H9 (cell line): Measurements from ENCODE around the gene ARSJ. TPM values are rescaled to one million over a fixed set of nuclear protein-coding genes. Genes with fewer than 3 reads are reported as not detected.

Experiments used
- DNase-seq: peaks from one replicate; pipeline ENCODE4 v3.0.0-alpha.2; 2017
- H2AFZ ChIP-seq: one replicate; pipeline ENCODE4 v1.6.1; 2013; ENCODE audit warnings: mild to moderate bottlenecking, low read length, control low read depth, moderate library complexity
- H2AK5ac ChIP-seq: 2 replicates; pipeline ENCODE4 v1.6.1; 2013; ENCODE audit warnings: low read length, control low read depth, mixed read lengths; ENCODE audit not compliant: insufficient read length
- H2BK120ac ChIP-seq: one replicate; pipeline ENCODE4 v1.6.1; 2013; ENCODE audit warnings: low read depth, mild to moderate bottlenecking, low read length, control low read depth, inconsistent platforms; ENCODE audit not compliant: poor library complexity, severe bottlenecking
- H2BK12ac ChIP-seq: 2 replicates; pipeline ENCODE4 v1.6.1; 2013; ENCODE audit warnings: low read length, control low read depth, mixed read lengths, low read depth; ENCODE audit not compliant: insufficient read length
- H2BK15ac ChIP-seq: 2 replicates; pipeline ENCODE4 v1.6.1; 2013; ENCODE audit warnings: low read depth, low read length, control low read depth
- H2BK20ac ChIP-seq: one replicate; pipeline ENCODE4 v1.6.1; 2013; ENCODE audit warnings: low read depth, mild to moderate bottlenecking, low read length, control low read depth, inconsistent platforms; ENCODE audit not compliant: poor library complexity, severe bottlenecking
- H2BK5ac ChIP-seq: 2 replicates; pipeline ENCODE4 v1.6.1; 2013; ENCODE audit warnings: low read length, control low read depth, mixed read lengths; ENCODE audit not compliant: insufficient read length
- H3K14ac ChIP-seq: 2 replicates; pipeline ENCODE4 v1.6.1; 2013; ENCODE audit warnings: low read length, control low read depth; ENCODE audit not compliant: insufficient read depth
- H3K18ac ChIP-seq: 2 replicates; pipeline ENCODE4 v1.6.1; 2013; ENCODE audit warnings: low read depth, mild to moderate bottlenecking, mixed read lengths, low read length, control low read depth; ENCODE audit not compliant: insufficient read length
- H3K23ac ChIP-seq: 2 replicates; pipeline ENCODE4 v1.6.1; 2013; ENCODE audit warnings: low read length, control low read depth, mixed read lengths, low read depth; ENCODE audit not compliant: insufficient read length
- H3K23me2 ChIP-seq: 2 replicates; pipeline ENCODE4 v1.6.1; 2013; ENCODE audit warnings: low read depth, mild to moderate bottlenecking, mixed read lengths, low read length, control low read depth; ENCODE audit not compliant: insufficient read length, poor library complexity, severe bottlenecking
- H3K27ac ChIP-seq: 2 replicates; pipeline ENCODE4 v1.5.1; 2013; ENCODE audit warnings: low read length, control low read depth, mixed read lengths, low read depth; ENCODE audit not compliant: insufficient read length
- H3K27me3 ChIP-seq: 2 replicates; pipeline ENCODE4 v1.6.1; 2013; ENCODE audit warnings: low read length, control low read depth, inconsistent platforms; ENCODE audit not compliant: insufficient read depth
- H3K4ac ChIP-seq: 2 replicates; pipeline ENCODE4 v1.6.1; 2013; ENCODE audit warnings: low read depth, mild to moderate bottlenecking, control low read depth, inconsistent platforms, low read length, moderate library complexity
- H3K4me1 ChIP-seq: 2 replicates; pipeline ENCODE4 v1.6.1; 2013; ENCODE audit warnings: low read length, control low read depth, inconsistent platforms; ENCODE audit not compliant: insufficient read depth
- H3K4me2 ChIP-seq: 2 replicates; pipeline ENCODE4 v1.6.1; 2013; ENCODE audit warnings: low read length, control low read depth, mixed read lengths; ENCODE audit not compliant: insufficient read length, insufficient read depth
- H3K56ac ChIP-seq: 2 replicates; pipeline ENCODE4 v1.6.1; 2013; ENCODE audit warnings: low read depth, mild to moderate bottlenecking, mixed read lengths, low read length, control low read depth; ENCODE audit not compliant: insufficient read length
- H3K79me1 ChIP-seq: 2 replicates; pipeline ENCODE4 v1.6.1; 2013; ENCODE audit warnings: low read depth, mild to moderate bottlenecking, moderate library complexity, low read length, control low read depth, inconsistent platforms; ENCODE audit not compliant: insufficient read depth, poor library complexity, severe bottlenecking
- H3K79me2 ChIP-seq: 2 replicates; pipeline ENCODE4 v1.6.1; 2013; ENCODE audit warnings: low read length, control low read depth, inconsistent platforms; ENCODE audit not compliant: insufficient read depth
- H3K9ac ChIP-seq: 2 replicates; pipeline ENCODE4 v1.6.1; 2013; ENCODE audit warnings: low read length, control low read depth, mixed read lengths; ENCODE audit not compliant: insufficient read length; ENCODE audit errors: extremely low read depth
- H3K9me3 ChIP-seq: one replicate; pipeline ENCODE4 v1.6.1; 2013; ENCODE audit warnings: low read depth, low read length, inconsistent platforms; ENCODE audit not compliant: control insufficient read depth
- H3T11ph ChIP-seq: one replicate; pipeline ENCODE4 v1.6.1; 2013; ENCODE audit warnings: mild to moderate bottlenecking, low read length, control low read depth, inconsistent platforms
- H4K20me1 ChIP-seq: one replicate; pipeline ENCODE4 v1.6.1; 2013; ENCODE audit not compliant: control insufficient read depth, insufficient read length, insufficient read depth
- H4K5ac ChIP-seq: 2 replicates; pipeline ENCODE4 v1.6.1; 2013; ENCODE audit warnings: low read depth, mild to moderate bottlenecking, mixed read lengths, low read length, control low read depth; ENCODE audit not compliant: insufficient read length
- H4K8ac ChIP-seq: replicated peaks from 2 replicates; pipeline ENCODE4 v1.6.1; 2013; ENCODE audit warnings: low read length, control low read depth, mixed read lengths, low read depth; ENCODE audit not compliant: insufficient read length
- H4K91ac ChIP-seq: 2 replicates; pipeline ENCODE4 v1.6.1; 2013; ENCODE audit warnings: low read depth, mild to moderate bottlenecking, moderate library complexity, mixed read lengths, low read length, control low read depth; ENCODE audit not compliant: insufficient read length
- H3K27ac Mint-ChIP-seq, 3 experiments: 2 replicates in 2 of 3; 3 replicates in 1 of 3; pipeline ENCODE4 v1.8.0; 2020 to 2021; ENCODE audit warnings: mixed read lengths in 3 of 3, mild to moderate bottlenecking in 1 of 3, moderate library complexity in 1 of 3
- H3K27me3 Mint-ChIP-seq: 2 replicates; pipeline ENCODE4 v1.8.0; 2021; ENCODE audit warnings: low read depth, mild to moderate bottlenecking, moderate library complexity, mixed read lengths
- H3K36me3 Mint-ChIP-seq, 3 experiments: 2 replicates in 2 of 3; 3 replicates in 1 of 3; pipeline ENCODE4 v1.8.0; 2020 to 2021; ENCODE audit warnings: low read depth in 3 of 3, mixed read lengths in 3 of 3; ENCODE audit not compliant: insufficient read depth in 1 of 3
- H3K4me1 Mint-ChIP-seq, 2 experiments: 2 replicates each; pipeline ENCODE4 v1.8.0; 2020; ENCODE audit warnings: mixed read lengths in 2 of 2
- H3K4me3 Mint-ChIP-seq, 2 experiments: 2 replicates in 1 of 2; 3 replicates in 1 of 2; pipeline ENCODE4 v1.8.0; 2020 to 2021; ENCODE audit warnings: mild to moderate bottlenecking in 2 of 2, mixed read lengths in 2 of 2, moderate library complexity in 1 of 2
- H3K9me3 Mint-ChIP-seq, 2 experiments: 2 replicates in 1 of 2; 3 replicates in 1 of 2; pipeline ENCODE4 v1.8.0; 2020; ENCODE audit warnings: mild to moderate bottlenecking in 2 of 2, mixed read lengths in 2 of 2, moderate library complexity in 1 of 2
- WGBS: extraction: QIAGEN DNeasy Blood & Tissue Kit; methylation state at CpG from one replicate; pipeline ENCODE4 v1.1.7; 2013; ENCODE audit warnings: missing lambda C conversion rate, low lambda C conversion rate, mixed read lengths; ENCODE audit not compliant: insufficient read length; ENCODE audit errors: extremely low coverage; 5-methylcytosine and 5-hydroxymethylcytosine counted together
- total RNA-seq: library from RNA; stranded (reverse); gene quantifications from 2 replicates; pipeline ENCODE4 v1.2.1, GENCODE V29; 2021
- TF ChIP-seq, protein P1 (sequence below): fragments of 200-600 bp; sonication (generic); conservative IDR thresholded peaks from 3 replicates; pipeline ENCODE4 v1.8.0; 2021; ENCODE audit warnings: antibody characterized with exemption, mild to moderate bottlenecking

The ARSJ gene
- total RNA-seq, 1 experiment from 2014 or later: 1.1 TPM

DNA sequence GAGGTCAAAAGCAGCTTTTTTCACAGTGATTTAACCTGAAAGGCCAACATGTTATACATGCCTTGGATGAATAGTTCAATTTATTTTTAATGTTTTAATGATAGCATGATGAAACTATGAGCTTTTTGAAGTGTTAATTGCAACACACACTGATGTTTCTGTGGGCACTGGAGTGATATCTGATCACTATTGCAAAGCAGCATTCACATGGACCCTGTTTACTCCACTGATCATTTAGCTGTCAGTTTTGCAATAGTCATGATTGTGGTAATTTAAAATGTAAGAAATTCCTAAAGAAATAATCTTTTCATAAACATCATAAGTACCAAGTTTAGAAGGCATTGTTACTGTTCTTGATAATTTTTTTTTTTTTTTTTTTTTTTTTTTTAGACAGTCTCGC lies 74.1 kb downstream of the ARSJ start:
- Histone ChIP-seq H3K23ac (no peak overlapping the region), H3K18ac (no peak overlapping the region), H4K91ac (no peak overlapping the region), H2AK5ac (no peak overlapping the region), H3K9me3 (no peaks in the 10 kb centered on the region), H2BK12ac (no peak overlapping the region), H3K23me2 (no peaks in the 10 kb centered on the region), H4K20me1 (no peaks in the 10 kb centered on the region), H3K4ac (no peak overlapping the region), H3K79me2 (no peaks in the 10 kb centered on the region), H3K14ac (no peak overlapping the region), H3K56ac (no peak overlapping the region), H3K79me1 (no peaks in the 10 kb centered on the region), H3K9ac (no peak overlapping the region), H4K5ac (no peak overlapping the region), H2BK5ac (no peak overlapping the region), H3K27ac (no peak overlapping the region), H4K8ac (no peak overlapping the region), H2BK20ac (no peak overlapping the region), H2AFZ (no peak overlapping the region), H3K27me3 (no peaks in the 10 kb centered on the region), H3K4me2 (no peak overlapping the region), H2BK120ac (no peak overlapping the region), H3K4me1 (no peaks in the 10 kb centered on the region), H3T11ph (no peak overlapping the region), H2BK15ac (no peak overlapping the region)
- no CpG with 5 or more reads among the region's 1 CpG for WGBS
- H3K4me3 Mint-ChIP-seq: no peak overlapping the region
- peaks cover 3 to 7% of the 10 kb centered on the region in 2 experiments; a peak in 4 of 5 replicates for H3K9me3 Mint-ChIP-seq
- no peaks in the 10 kb centered on the region for H3K27me3 Mint-ChIP-seq
- H3K4me1 Mint-ChIP-seq: peaks cover 0 to 3% of the 10 kb centered on the region in 2 experiments; a peak in 2 of 4 replicates
- DNase-seq: no peak
- no peak overlapping the region for H3K27ac Mint-ChIP-seq
- peaks cover 0 to 14% (median 0%) of the 10 kb centered on the region in 3 experiments; a peak in 1 of 7 replicates for H3K36me3 Mint-ChIP-seq
- TF ChIP-seq, protein P1, sequence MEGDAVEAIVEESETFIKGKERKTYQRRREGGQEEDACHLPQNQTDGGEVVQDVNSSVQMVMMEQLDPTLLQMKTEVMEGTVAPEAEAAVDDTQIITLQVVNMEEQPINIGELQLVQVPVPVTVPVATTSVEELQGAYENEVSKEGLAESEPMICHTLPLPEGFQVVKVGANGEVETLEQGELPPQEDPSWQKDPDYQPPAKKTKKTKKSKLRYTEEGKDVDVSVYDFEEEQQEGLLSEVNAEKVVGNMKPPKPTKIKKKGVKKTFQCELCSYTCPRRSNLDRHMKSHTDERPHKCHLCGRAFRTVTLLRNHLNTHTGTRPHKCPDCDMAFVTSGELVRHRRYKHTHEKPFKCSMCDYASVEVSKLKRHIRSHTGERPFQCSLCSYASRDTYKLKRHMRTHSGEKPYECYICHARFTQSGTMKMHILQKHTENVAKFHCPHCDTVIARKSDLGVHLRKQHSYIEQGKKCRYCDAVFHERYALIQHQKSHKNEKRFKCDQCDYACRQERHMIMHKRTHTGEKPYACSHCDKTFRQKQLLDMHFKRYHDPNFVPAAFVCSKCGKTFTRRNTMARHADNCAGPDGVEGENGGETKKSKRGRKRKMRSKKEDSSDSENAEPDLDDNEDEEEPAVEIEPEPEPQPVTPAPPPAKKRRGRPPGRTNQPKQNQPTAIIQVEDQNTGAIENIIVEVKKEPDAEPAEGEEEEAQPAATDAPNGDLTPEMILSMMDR: no peak
